ENCODE data around the gene FAM20B.

DNA sequence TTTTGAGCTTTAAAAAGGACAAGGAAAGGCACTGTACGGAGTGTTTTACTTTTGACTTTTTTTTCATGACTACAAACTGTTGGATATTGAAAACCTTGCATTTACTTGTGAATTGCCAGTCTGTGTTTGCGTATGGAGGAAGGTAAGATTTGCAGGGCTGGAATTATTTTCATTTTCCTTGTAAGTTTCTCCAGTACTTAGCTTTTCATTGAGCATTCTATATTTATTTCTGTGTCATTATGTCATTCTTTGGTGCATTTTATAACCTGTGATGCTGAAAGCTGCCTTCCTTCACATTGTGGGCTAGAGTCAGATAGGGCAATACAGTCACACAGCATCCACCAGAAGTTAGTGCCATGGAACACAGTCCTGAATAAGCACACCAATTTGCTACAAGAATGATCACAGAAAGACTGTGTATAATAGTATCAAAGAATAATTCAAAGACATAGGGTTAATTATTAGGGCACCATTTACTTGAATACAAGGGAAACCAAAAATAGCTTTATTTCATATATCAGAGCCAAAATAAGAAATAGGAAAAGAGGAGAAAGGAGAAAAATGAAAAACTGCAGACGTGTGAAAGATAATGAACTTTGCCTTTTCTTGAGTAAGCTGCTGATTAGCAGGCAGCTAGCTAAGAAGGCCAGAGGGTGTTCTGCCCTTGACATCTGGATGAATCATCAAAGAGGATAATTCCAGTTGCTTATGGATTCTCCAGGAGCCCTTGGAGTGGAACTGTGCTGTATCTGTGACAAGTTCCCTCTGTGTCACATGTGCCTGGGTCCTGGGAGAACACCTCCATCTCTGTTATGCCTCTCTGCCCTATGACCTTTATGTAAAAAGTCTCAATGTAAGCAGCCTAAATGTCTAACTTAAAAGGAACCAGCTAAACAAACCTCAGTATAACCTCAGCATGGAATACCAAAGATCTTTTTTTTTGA, 8.0 kb upstream of the FAM20B start:
- TF ChIP-seq EGR1 (IDR thresholded peaks at IDR 0.05; ENCODE audit: low read depth in 2 of 2), result no peak
- TF ChIP-seq, protein P1, sequence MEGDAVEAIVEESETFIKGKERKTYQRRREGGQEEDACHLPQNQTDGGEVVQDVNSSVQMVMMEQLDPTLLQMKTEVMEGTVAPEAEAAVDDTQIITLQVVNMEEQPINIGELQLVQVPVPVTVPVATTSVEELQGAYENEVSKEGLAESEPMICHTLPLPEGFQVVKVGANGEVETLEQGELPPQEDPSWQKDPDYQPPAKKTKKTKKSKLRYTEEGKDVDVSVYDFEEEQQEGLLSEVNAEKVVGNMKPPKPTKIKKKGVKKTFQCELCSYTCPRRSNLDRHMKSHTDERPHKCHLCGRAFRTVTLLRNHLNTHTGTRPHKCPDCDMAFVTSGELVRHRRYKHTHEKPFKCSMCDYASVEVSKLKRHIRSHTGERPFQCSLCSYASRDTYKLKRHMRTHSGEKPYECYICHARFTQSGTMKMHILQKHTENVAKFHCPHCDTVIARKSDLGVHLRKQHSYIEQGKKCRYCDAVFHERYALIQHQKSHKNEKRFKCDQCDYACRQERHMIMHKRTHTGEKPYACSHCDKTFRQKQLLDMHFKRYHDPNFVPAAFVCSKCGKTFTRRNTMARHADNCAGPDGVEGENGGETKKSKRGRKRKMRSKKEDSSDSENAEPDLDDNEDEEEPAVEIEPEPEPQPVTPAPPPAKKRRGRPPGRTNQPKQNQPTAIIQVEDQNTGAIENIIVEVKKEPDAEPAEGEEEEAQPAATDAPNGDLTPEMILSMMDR (IDR thresholded peaks at IDR 0.05; ENCODE audit: low read depth, low read length, missing input control), result no peak
- TF ChIP-seq RAD21 (IDR thresholded peaks at IDR 0.05), result no peak
- TF ChIP-seq FOXA2 (IDR thresholded peaks at IDR 0.05), result no peak
- TF ChIP-seq HNF4G (IDR thresholded peaks at IDR 0.05), result no peak
- TF ChIP-seq, protein P2, sequence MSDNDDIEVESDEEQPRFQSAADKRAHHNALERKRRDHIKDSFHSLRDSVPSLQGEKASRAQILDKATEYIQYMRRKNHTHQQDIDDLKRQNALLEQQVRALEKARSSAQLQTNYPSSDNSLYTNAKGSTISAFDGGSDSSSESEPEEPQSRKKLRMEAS (IDR thresholded peaks at IDR 0.05), result no peak
- no peak for TF ChIP-seq YY1 (IDR thresholded peaks at IDR 0.05)
- no peak for TF ChIP-seq JUND (IDR thresholded peaks at IDR 0.05)
- no peak for TF ChIP-seq GABPA (IDR thresholded peaks at IDR 0.05 in 1 of 2, conservative IDR thresholded peaks at IDR 0.05 in 1 of 2)
- no peak for TF ChIP-seq TAF1 (conservative IDR thresholded peaks at IDR 0.05)

All from liver (tissue), 3 donors.